HEK293T (cell line): Measurements from ENCODE around the gene SIGLEC1.

Source experiments
- FOXA1 ChIP-seq: fragments of 450-650 bp; IDR thresholded peaks from 2 replicates; pipeline ENCODE4 v1.6.1; 2016; ENCODE audit warnings: mild to moderate bottlenecking
- FOXK2 ChIP-seq: fragments of 450-650 bp; IDR thresholded peaks from 2 replicates; pipeline ENCODE4 v1.6.1; 2016; ENCODE audit warnings: mild to moderate bottlenecking

DNA sequence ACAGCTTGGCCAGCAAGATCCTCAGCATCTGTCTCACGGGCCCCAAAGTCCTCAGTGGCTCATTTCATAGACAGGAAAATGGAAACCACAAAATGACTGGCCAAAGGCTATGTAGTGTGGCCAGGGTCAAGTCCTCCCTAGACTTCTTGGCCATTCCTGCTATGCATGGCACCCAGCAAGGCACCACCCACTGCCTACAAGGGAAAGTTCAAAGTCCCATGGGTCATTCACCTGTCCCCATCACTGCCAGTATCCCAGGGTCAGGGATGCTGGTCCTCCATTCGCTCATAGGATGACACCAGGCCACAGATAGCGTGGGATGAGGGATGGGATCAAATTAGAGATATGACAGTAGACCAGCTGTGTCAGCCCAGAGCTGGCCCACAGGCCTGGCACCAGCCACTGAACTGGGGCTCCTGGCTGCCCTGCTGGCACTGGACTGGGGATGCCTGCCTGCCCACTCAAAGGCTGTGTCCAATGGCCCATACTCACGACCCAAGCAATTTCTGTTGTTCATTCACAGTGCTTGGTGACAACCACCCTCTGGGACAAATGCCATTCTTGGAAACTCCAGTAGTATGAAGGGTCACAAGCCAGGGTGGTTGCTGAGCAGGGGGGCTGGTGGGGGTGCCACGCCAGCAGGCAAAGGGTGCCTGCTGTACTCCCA is 43.5 kb upstream of the SIGLEC1 start:
- TF ChIP-seq FOXK2 (no peak), FOXA1 (no peak)
